ENCODE results near the gene MVB12A. TPM values are rescaled to one million over a fixed set of nuclear protein-coding genes. Genes with fewer than 3 reads are reported as not detected.

Gene MVB12A
- total and polyA plus RNA-seq, 9 of the 15 experiments (the other 6 are each of a cell fraction or from before 2014, with no cell fraction given): 1.2 to 46.2 (median 22.4) TPM

DNA sequence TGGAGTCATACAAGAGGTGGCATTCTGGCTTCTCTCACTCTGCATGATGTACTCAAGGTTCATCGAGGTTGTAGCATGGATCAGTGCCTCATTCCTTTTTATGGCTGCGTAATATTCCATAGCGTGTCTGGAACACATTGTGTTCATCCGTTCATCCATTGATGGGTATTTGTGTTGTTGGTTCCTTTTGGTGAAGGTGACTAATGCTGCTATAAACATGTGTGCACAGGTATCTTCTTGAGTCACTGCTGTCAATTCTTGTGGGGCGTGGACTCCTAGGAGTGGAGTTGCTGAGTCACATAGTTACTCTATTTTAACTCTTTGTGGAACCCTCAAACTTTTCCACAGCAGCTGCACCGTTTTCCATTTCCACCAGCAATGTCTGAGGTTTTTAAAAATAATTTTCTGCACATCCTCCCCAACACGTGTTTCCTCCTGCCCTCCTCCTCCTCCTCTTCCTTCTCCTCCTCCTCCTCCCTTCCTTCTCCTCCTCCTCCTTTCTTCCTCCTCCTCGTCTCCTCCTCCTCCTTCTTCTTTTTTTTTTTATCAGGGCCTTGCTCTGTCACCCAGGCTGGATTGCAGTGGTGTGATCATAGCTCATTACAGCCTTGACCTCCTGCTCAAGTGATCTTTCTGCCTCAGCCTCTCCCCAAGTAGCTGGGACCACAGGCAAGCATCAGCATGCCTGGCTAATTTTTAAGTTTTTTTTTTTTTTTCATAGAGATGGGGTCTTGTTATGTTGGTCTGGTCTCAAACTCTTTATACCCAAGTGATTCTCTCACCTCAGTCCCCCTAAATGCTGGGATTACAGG is 30.6 kb downstream of the MVB12A start (continued):
- TF ChIP-seq, protein P1, sequence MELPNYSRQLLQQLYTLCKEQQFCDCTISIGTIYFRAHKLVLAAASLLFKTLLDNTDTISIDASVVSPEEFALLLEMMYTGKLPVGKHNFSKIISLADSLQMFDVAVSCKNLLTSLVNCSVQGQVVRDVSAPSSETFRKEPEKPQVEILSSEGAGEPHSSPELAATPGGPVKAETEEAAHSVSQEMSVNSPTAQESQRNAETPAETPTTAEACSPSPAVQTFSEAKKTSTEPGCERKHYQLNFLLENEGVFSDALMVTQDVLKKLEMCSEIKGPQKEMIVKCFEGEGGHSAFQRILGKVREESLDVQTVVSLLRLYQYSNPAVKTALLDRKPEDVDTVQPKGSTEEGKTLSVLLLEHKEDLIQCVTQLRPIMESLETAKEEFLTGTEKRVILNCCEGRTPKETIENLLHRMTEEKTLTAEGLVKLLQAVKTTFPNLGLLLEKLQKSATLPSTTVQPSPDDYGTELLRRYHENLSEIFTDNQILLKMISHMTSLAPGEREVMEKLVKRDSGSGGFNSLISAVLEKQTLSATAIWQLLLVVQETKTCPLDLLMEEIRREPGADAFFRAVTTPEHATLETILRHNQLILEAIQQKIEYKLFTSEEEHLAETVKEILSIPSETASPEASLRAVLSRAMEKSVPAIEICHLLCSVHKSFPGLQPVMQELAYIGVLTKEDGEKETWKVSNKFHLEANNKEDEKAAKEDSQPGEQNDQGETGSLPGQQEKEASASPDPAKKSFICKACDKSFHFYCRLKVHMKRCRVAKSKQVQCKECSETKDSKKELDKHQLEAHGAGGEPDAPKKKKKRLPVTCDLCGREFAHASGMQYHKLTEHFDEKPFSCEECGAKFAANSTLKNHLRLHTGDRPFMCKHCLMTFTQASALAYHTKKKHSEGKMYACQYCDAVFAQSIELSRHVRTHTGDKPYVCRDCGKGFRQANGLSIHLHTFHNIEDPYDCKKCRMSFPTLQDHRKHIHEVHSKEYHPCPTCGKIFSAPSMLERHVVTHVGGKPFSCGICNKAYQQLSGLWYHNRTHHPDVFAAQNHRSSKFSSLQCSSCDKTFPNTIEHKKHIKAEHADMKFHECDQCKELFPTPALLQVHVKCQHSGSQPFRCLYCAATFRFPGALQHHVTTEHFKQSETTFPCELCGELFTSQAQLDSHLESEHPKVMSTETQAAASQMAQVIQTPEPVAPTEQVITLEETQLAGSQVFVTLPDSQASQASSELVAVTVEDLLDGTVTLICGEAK (IDR thresholded peaks at IDR 0.05): 0 out of 2 replicates have a peak, but pooled peaks have one; percentile 23
- TF ChIP-seq, protein P1 (CRISPR knock-in tag; IDR thresholded peaks at IDR 0.05): no peak
- peak; percentile 81 for TF ChIP-seq ZNF384 (IDR thresholded peaks at IDR 0.05; ENCODE audit: low read depth, low read length)
- TF ChIP-seq ZNF316 (IDR thresholded peaks at IDR 0.05): peak; percentile 85
- TF ChIP-seq YBX1 (IDR thresholded peaks at IDR 0.05): 0 out of 2 replicates have a peak, but pooled peaks have one; percentile 4
- no peak for TF ChIP-seq ATF1 (CRISPR knock-in tag; IDR thresholded peaks at IDR 0.05)
- TF ChIP-seq ATF1 (tag; IDR thresholded peaks at IDR 0.05): 0 out of 2 replicates have a peak, but pooled peaks have one; percentile 31
- TF ChIP-seq MCM2 (IDR thresholded peaks at IDR 0.05; ENCODE audit: low read depth): 0 out of 2 replicates have a peak, but pooled peaks have one; percentile 30
- TF ChIP-seq ZNF224 (CRISPR knock-in tag; IDR thresholded peaks at IDR 0.05): no peak
- TF ChIP-seq, protein P2, sequence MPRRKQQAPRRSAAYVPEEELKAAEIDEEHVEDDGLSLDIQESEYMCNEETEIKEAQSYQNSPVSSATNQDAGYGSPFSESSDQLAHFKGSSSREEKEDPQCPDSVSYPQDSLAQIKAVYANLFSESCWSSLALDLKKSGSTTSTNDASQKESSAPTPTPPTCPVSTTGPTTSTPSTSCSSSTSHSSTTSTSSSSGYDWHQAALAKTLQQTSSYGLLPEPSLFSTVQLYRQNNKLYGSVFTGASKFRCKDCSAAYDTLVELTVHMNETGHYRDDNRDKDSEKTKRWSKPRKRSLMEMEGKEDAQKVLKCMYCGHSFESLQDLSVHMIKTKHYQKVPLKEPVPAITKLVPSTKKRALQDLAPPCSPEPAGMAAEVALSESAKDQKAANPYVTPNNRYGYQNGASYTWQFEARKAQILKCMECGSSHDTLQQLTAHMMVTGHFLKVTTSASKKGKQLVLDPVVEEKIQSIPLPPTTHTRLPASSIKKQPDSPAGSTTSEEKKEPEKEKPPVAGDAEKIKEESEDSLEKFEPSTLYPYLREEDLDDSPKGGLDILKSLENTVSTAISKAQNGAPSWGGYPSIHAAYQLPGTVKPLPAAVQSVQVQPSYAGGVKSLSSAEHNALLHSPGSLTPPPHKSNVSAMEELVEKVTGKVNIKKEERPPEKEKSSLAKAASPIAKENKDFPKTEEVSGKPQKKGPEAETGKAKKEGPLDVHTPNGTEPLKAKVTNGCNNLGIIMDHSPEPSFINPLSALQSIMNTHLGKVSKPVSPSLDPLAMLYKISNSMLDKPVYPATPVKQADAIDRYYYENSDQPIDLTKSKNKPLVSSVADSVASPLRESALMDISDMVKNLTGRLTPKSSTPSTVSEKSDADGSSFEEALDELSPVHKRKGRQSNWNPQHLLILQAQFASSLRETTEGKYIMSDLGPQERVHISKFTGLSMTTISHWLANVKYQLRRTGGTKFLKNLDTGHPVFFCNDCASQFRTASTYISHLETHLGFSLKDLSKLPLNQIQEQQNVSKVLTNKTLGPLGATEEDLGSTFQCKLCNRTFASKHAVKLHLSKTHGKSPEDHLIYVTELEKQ (CRISPR knock-in tag; IDR thresholded peaks at IDR 0.05): no peak
- 0 out of 2 replicates have a peak, but pooled peaks have one; percentile 29 for TF ChIP-seq ZFX (CRISPR knock-in tag; IDR thresholded peaks at IDR 0.05)
- TF ChIP-seq PPARD (CRISPR knock-in tag; IDR thresholded peaks at IDR 0.05): no peak
- peak; percentile 87 for TF ChIP-seq MAFG (tag; conservative IDR thresholded peaks at IDR 0.05)
- TF ChIP-seq CBFA2T3 (IDR thresholded peaks at IDR 0.05): peak; percentile 22; the same call in 1 of the 2 replicates
- peak; percentile 88 for TF ChIP-seq ZEB2 (IDR thresholded peaks at IDR 0.05)
- TF ChIP-seq ZNF146 (CRISPR knock-in tag; IDR thresholded peaks at IDR 0.05; ENCODE audit: unreplicated experiment): peak; percentile 100
- TF ChIP-seq ARID1B (IDR thresholded peaks at IDR 0.05): peak; percentile 68
- 0 out of 2 replicates have a peak, but pooled peaks have one; percentile 43 for TF ChIP-seq GATAD2B (IDR thresholded peaks at IDR 0.05; ENCODE audit: borderline replicate concordance)
